ENCODE data around the gene SERPINA12. TPM values are rescaled to one million over a fixed set of nuclear protein-coding genes. Genes with fewer than 3 reads are reported as not detected.

Gene SERPINA12
- polyA plus RNA-seq, 1 donor: not detected

DNA sequence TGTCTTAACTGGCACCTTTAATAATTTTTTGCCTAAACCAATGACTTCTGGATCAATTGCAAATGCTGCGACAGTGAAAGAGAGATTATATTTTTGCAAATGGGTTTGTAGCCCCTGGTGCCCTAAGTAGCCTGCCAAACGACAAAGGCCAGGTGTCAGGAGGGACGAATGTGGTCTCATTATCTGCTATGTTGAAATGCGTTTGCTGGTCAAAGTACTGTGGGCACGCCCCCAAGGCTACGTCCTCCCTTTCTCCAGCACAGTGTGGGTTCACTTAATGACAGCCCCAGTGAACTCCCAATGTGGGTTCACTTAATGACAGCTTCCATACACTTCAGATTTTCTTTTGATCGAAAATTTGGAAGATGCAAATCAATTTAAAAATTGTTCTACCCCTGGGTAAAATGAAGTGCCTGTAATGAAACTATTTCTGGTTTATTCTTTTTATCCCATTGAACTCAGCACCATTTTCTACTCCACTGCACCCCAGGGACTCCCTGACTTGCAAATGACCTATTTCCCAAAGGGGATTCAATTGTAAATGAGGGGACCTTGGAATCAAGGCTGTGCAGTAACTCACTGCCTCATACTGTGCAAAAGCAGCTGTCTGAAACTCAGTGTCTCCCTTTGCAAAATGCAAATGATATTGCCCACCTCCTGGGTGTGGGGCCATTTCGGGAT lies 58.0 kb downstream of the SERPINA12 start:
- DNase-seq: peak; percentile 57 to 83
- Histone ChIP-seq H3K27me3 (ENCODE audit: control insufficient read depth, insufficient read depth, low read length) (peaks cover 6% of the 10 kb centered on the region), H3K4me1 (ENCODE audit: control insufficient read depth, insufficient read depth, low read length) (peaks cover 5% of the 10 kb centered on the region), H3K27ac (ENCODE audit: low read length) (no peak overlapping the region), H3K9me3 (ENCODE audit: control insufficient read depth, low read depth, low read length) (no peaks in the 10 kb centered on the region), H3K36me3 (ENCODE audit: control insufficient read depth, insufficient read depth, low read length) (no peaks in the 10 kb centered on the region), H3K4me3 (ENCODE audit: low read length) (no peak overlapping the region)
- no CpG with 5 or more reads among the region's 8 CpGs for WGBS (ENCODE audit: insufficient coverage, low lambda C conversion rate)

DNA sequence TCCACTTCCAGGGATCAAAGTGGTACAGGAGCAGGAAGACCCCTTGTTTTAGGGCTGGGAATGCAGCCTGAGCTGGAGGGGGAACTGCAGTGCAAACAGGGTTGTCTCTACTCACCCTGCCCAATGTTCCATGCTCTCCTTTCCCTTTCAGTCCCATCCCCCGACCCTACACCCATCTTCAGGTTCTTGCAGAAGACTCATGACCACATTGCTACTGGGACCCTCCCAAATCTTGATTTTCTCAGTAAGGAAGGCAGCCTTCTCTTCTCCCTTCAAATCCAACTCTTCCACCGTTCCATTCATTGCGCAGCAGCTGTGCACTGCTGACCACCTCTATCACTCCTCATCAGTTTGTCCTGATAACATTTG lies 58.6 kb downstream of the SERPINA12 start:
- DNase-seq: no peak
- Histone ChIP-seq H3K27ac (ENCODE audit: low read length) (no peak overlapping the region), H3K27me3 (ENCODE audit: control insufficient read depth, insufficient read depth, low read length) (peaks cover 6% of the 10 kb centered on the region), H3K4me3 (ENCODE audit: low read length) (no peak overlapping the region), H3K36me3 (ENCODE audit: control insufficient read depth, insufficient read depth, low read length) (no peaks in the 10 kb centered on the region), H3K9me3 (ENCODE audit: control insufficient read depth, low read depth, low read length) (no peaks in the 10 kb centered on the region), H3K4me1 (ENCODE audit: control insufficient read depth, insufficient read depth, low read length) (peaks cover 5% of the 10 kb centered on the region)
- 55% methylated on average over 2 of the region's 3 CpGs for WGBS (ENCODE audit: insufficient coverage, low lambda C conversion rate)

DNA sequence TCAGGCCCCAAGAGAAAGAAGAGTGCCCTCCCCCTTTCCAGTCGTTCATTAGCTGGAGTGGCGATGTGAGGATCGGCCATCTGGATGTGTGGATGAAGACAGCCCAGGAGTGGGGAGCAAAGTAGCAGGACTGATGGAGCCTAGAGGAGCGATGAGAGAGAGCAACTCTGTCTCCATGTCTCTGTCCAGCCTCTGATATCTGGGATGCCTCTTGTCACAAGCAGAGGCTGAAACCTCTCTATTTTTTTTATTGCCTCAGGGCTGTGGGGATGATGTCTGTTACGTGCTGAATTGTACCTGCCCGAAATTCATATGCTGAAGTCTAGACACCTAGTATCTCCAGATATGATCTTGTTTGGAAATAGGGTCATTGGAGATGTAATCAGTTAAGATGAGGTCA lies 59.3 kb downstream of the SERPINA12 start:
- Histone ChIP-seq H3K36me3 (ENCODE audit: control insufficient read depth, insufficient read depth, low read length) (no peaks in the 10 kb centered on the region), H3K27me3 (ENCODE audit: control insufficient read depth, insufficient read depth, low read length) (peaks cover 6% of the 10 kb centered on the region), H3K27ac (ENCODE audit: low read length) (no peak overlapping the region), H3K4me3 (ENCODE audit: low read length) (no peak overlapping the region), H3K9me3 (ENCODE audit: control insufficient read depth, low read depth, low read length) (no peaks in the 10 kb centered on the region), H3K4me1 (ENCODE audit: control insufficient read depth, insufficient read depth, low read length) (peaks cover 5% of the 10 kb centered on the region)
- no peak for DNase-seq
- no CpG with 5 or more reads among the region's 6 CpGs for WGBS (ENCODE audit: insufficient coverage, low lambda C conversion rate)

DNA sequence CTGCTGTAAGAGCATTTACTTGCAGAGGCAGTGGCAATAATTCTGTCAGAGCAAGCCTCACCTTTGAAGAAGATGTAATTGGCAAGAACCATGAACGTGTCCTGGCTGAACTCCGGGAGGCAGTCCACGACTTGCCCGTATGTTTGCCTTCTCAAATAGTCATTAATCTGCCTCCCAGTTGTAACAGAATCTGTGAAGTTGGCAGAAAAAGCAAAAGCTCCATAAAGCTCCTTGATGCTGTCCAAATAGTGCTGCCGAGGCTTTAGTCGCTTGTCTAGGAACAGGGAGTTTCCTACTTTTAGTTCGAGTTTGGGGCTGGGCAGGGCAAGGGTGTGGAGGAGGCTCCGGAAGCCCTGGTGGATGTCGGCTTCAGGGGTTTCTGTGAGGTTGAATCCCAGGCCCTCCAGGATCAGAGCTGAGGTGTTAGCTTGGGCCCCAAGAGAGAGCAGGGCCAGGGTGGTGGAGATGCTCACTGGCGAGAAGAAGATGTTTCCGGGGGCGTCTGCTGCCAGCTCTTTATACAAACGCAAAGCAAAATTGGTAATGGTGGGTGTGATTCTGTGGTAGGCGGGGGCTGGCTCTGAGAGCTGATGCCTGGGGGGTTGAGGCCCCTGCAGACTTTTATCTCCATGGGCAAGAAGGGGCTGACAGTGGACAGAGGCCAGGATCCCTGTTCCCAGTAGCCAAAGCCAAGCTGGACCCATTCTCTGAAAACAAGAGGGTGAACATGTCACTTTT lies 61.0 kb downstream of the SERPINA12 start:
- no peak overlapping the region for H3K27ac ChIP-seq (ENCODE audit: low read length)
- no peaks in the 10 kb centered on the region for H3K9me3 ChIP-seq (ENCODE audit: control insufficient read depth, low read depth, low read length)
- no CpG with 5 or more reads among the region's 14 CpGs for WGBS (ENCODE audit: insufficient coverage, low lambda C conversion rate)
- no peak for DNase-seq
- H3K4me3 ChIP-seq (ENCODE audit: low read length): no peak overlapping the region
- peaks cover 6% of the 10 kb centered on the region for H3K27me3 ChIP-seq (ENCODE audit: control insufficient read depth, insufficient read depth, low read length)
- H3K36me3 ChIP-seq (ENCODE audit: control insufficient read depth, insufficient read depth, low read length): no peaks in the 10 kb centered on the region
- H3K4me1 ChIP-seq (ENCODE audit: control insufficient read depth, insufficient read depth, low read length): peaks cover 5% of the 10 kb centered on the region

DNA sequence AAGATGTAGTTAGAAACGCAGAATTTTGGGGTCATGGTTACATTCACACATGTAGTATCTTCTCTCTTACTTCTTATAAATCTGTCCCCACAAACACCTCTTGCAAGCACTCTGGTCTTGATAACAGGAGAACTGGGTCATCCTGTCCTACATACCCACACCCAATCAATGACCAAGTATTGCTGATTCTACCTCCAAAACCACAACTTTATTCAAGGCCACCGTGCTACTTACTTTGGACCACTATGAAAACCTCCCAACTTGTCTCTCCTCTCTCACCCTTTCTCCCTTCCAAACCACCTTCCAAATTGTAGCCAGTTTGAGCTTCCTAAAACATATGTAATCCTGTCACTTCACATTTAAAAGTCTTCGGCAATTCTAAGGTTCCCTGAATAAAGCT lies 62.1 kb downstream of the SERPINA12 start:
- WGBS (ENCODE audit: insufficient coverage, low lambda C conversion rate): 100% methylated on average over 1 of the region's 3 CpGs
- Histone ChIP-seq H3K27ac (ENCODE audit: low read length) (no peak overlapping the region), H3K9me3 (ENCODE audit: control insufficient read depth, low read depth, low read length) (no peaks in the 10 kb centered on the region), H3K4me3 (ENCODE audit: low read length) (no peak overlapping the region), H3K36me3 (ENCODE audit: control insufficient read depth, insufficient read depth, low read length) (no peaks in the 10 kb centered on the region), H3K4me1 (ENCODE audit: control insufficient read depth, insufficient read depth, low read length) (peaks cover 5% of the 10 kb centered on the region), H3K27me3 (ENCODE audit: control insufficient read depth, insufficient read depth, low read length) (peaks cover 6% of the 10 kb centered on the region)
- no peak for DNase-seq

DNA sequence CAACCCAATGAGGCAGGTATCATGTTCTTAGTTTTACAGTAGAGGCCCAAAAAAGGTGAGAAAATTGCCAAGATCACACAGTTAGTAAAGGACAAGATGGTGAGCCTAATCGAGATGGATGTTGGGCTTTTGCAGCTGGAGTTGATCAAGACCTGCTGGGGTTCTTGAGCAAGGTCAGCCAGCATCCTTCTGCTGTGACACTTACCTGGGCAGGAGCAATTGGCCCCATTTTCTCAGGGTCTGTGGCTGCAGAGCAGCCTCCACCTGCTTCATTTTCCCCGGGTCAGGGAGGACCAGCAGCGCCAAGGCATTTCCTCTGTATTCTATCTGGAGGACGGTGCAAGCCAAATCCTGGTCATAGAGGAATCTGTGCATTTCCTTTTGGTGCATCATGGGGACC lies 63.1 kb downstream of the SERPINA12 start:
- no peak overlapping the region for H3K4me3 ChIP-seq (ENCODE audit: low read length)
- DNase-seq: no peak
- H3K36me3 ChIP-seq (ENCODE audit: control insufficient read depth, insufficient read depth, low read length): no peaks in the 10 kb centered on the region
- H3K4me1 ChIP-seq (ENCODE audit: control insufficient read depth, insufficient read depth, low read length): peaks cover 5% of the 10 kb centered on the region
- no peak overlapping the region for H3K27ac ChIP-seq (ENCODE audit: low read length)
- WGBS (ENCODE audit: insufficient coverage, low lambda C conversion rate): no CpG with 5 or more reads among the region's 4 CpGs
- no peaks in the 10 kb centered on the region for H3K9me3 ChIP-seq (ENCODE audit: control insufficient read depth, low read depth, low read length)
- H3K27me3 ChIP-seq (ENCODE audit: control insufficient read depth, insufficient read depth, low read length): peaks cover 6% of the 10 kb centered on the region

DNA sequence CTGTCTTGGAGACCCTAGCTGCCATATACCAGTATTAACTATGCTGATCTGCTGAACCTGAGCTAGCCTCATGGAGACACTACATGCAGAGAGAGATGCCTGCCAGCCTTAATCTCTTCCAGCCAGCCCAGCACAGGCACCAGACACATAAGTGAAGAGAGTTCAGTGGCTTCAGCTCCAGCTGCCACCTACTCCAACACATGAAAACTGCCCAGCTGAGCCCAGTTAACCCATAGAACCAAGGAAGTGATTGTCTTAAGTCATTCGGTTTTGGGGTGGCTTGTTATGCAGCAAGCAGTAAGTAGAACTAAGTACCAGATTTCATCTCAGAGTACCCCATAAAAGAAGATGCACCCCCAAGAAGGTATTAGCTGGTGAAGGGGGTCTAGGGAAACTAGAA lies 64.3 kb downstream of the SERPINA12 start:
- peaks cover 6% of the 10 kb centered on the region for H3K27me3 ChIP-seq (ENCODE audit: control insufficient read depth, insufficient read depth, low read length)
- DNase-seq: no peak
- H3K4me3 ChIP-seq (ENCODE audit: low read length): no peak overlapping the region
- no peak overlapping the region for H3K27ac ChIP-seq (ENCODE audit: low read length)
- no peaks in the 10 kb centered on the region for H3K4me1 ChIP-seq (ENCODE audit: control insufficient read depth, insufficient read depth, low read length)
- H3K36me3 ChIP-seq (ENCODE audit: control insufficient read depth, insufficient read depth, low read length): no peaks in the 10 kb centered on the region
- 83% methylated on average over 1 of the region's 1 CpG for WGBS (ENCODE audit: insufficient coverage, low lambda C conversion rate)
- no peaks in the 10 kb centered on the region for H3K9me3 ChIP-seq (ENCODE audit: control insufficient read depth, low read depth, low read length)

DNA sequence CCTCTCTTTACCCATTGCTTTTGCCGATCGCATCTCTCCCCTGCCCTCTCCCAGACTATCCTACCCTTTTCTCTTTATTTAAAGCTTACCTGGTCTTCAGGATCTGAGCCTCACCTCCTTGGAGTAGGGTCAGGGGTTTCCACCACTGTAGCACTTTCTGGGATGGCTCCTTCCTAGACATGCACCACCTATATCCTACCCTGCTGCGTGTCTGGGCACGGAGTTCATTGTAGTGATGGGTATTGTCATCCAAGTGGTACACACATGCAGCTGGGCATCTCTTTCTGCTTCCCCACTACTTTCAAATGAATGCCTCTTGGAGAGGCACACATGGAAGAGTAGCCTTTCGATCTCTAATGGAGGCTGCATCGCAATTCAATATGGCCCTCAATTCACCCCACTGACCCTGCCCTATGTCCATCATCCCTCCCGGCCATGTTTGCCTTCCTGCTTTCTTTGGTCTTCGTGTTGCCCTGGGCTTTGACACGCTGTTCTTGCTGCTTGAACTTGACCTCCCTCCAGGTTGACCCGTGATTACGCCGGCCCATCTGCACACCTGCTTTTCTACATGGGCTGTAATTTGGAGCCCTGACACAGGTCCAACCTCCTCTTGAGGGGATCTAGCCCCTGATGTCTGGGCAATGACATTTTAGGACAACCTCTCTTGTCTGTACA lies 67.6 kb downstream of the SERPINA12 start:
- H3K4me3 ChIP-seq (ENCODE audit: low read length): no peak overlapping the region
- no peaks in the 10 kb centered on the region for H3K4me1 ChIP-seq (ENCODE audit: control insufficient read depth, insufficient read depth, low read length)
- 95% methylated on average over 2 of the region's 12 CpGs for WGBS (ENCODE audit: insufficient coverage, low lambda C conversion rate)
- no peaks in the 10 kb centered on the region for H3K9me3 ChIP-seq (ENCODE audit: control insufficient read depth, low read depth, low read length)
- no peak overlapping the region for H3K27ac ChIP-seq (ENCODE audit: low read length)
- no peaks in the 10 kb centered on the region for H3K36me3 ChIP-seq (ENCODE audit: control insufficient read depth, insufficient read depth, low read length)
- H3K27me3 ChIP-seq (ENCODE audit: control insufficient read depth, insufficient read depth, low read length): no peaks in the 10 kb centered on the region
- no peak for DNase-seq

DNA sequence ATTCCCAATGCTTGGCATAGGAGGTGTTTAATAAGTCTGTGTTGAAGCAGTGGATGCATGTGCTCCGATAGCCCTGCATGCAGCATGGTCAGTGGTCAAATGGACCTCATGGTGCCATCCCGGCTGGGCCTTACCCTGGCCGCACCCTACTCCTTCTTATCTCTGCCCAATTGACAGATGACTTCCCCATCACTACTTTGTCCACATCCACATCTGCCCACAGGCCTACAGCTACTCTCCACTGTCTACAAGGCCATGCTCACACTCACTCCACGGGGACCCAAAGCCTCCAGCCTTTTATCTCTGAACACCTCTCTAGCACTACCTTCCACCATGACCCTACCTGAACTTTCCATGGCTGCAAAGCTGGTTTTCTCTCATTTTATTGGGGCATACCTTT lies 68.1 kb downstream of the SERPINA12 start:
- Histone ChIP-seq H3K4me3 (ENCODE audit: low read length) (no peak overlapping the region), H3K36me3 (ENCODE audit: control insufficient read depth, insufficient read depth, low read length) (no peaks in the 10 kb centered on the region), H3K4me1 (ENCODE audit: control insufficient read depth, insufficient read depth, low read length) (no peaks in the 10 kb centered on the region), H3K27ac (ENCODE audit: low read length) (no peak overlapping the region), H3K27me3 (ENCODE audit: control insufficient read depth, insufficient read depth, low read length) (no peaks in the 10 kb centered on the region), H3K9me3 (ENCODE audit: control insufficient read depth, low read depth, low read length) (no peaks in the 10 kb centered on the region)
- no peak for DNase-seq
- 100% methylated on average over 1 of the region's 4 CpGs for whole genome bisulfite sequencing (ENCODE audit: insufficient coverage, low lambda C conversion rate)

DNA sequence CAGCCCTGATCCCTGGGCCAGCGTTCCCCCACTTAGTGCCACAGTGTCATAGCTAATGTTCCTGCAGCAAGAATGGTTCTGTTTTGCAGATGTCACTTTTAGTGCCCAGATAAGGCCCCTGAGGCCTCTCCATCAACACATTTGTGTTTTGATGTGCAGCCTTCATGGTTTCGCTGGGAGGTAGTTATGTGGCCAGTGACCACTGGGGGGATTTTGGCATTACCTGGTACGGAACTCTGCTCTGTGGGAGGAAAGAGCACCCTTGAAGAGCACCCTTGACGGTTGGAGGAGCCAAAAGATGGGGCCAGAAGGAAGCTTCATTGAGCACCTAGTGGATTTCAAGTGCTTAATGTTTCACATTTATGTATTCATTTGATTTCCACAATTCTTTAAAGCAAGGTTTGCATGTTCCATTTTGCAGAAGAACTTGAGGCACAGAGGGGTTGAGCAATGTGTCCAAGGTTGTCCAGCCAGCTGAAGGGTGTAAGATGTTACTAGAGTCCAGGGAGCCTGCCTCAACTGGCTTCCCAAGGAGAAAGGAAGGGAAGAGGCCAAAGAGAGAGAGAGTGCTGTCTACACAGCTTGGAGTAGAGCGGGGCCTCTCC lies 69.7 kb downstream of the SERPINA12 start:
- no peaks in the 10 kb centered on the region for H3K27me3 ChIP-seq (ENCODE audit: control insufficient read depth, insufficient read depth, low read length)
- no peaks in the 10 kb centered on the region for H3K9me3 ChIP-seq (ENCODE audit: control insufficient read depth, low read depth, low read length)
- H3K4me1 ChIP-seq (ENCODE audit: control insufficient read depth, insufficient read depth, low read length): no peaks in the 10 kb centered on the region
- no peak for DNase-seq
- H3K27ac ChIP-seq (ENCODE audit: low read length): no peak overlapping the region
- H3K4me3 ChIP-seq (ENCODE audit: low read length): no peak overlapping the region
- H3K36me3 ChIP-seq (ENCODE audit: control insufficient read depth, insufficient read depth, low read length): no peaks in the 10 kb centered on the region
- whole genome bisulfite sequencing (ENCODE audit: insufficient coverage, low lambda C conversion rate): no CpG with 5 or more reads among the region's 5 CpGs

Data from large intestine (tissue), 3 donors.